Stimulated activated naive CD4-positive, alpha-beta T cell (primary cell): ENCODE data around the gene SNAI1.
"Not testable (repeated sequence)": the region's sequence is repeated elsewhere in the genome, so short reads cannot be mapped to it uniquely, and the experiment has no call there.

Source experiments
- DNase-seq, 6 experiments: peaks; one replicate each; lab custom pipeline; 2025; lab: John Stamatoyannopoulos, UW

The SNAI1 gene

GRCh38 chr20:49987015-49987867, 4.5 kb downstream of the SNAI1 start:
- DNase-seq, result no peak

DNA sequence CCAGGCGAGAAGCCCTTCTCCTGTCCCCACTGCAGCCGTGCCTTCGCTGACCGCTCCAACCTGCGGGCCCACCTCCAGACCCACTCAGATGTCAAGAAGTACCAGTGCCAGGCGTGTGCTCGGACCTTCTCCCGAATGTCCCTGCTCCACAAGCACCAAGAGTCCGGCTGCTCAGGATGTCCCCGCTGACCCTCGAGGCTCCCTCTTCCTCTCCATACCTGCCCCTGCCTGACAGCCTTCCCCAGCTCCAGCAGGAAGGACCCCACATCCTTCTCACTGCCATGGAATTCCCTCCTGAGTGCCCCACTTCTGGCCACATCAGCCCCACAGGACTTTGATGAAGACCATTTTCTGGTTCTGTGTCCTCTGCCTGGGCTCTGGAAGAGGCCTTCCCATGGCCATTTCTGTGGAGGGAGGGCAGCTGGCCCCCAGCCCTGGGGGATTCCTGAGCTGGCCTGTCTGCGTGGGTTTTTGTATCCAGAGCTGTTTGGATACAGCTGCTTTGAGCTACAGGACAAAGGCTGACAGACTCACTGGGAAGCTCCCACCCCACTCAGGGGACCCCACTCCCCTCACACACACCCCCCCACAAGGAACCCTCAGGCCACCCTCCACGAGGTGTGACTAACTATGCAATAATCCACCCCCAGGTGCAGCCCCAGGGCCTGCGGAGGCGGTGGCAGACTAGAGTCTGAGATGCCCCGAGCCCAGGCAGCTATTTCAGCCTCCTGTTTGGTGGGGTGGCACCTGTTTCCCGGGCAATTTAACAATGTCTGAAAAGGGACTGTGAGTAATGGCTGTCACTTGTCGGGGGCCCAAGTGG, 5.3 kb downstream of the SNAI1 start:
- DNase-seq, result no peak

- DNase-seq, result no peak
These were observed 6.7 kb downstream of the SNAI1 start for GRCh38 chr20:49989234-49990065.

DNA sequence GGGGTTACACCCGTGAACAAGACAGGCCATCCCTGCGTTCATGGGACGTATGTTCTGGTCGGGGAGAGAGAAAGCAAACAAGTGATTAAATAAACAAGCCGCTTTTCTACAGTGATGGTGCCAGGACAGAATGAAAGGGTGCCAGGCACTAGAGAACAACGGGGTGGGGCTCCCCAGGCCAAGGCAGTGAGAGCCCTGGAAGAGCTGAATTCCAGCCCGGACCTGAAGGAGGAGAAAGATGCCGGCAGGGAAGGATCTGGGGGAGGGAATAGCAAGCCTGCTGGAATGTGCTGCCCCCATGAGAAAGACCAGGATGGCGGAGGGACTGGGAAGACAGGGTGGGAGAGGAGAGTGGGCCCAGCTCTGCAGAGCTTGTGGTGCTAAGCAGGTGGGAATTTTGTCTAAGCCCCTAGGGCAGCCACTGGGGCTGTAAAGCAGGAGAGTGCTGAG, 7.5 kb downstream of the SNAI1 start:
- DNase-seq, result no peak

DNA sequence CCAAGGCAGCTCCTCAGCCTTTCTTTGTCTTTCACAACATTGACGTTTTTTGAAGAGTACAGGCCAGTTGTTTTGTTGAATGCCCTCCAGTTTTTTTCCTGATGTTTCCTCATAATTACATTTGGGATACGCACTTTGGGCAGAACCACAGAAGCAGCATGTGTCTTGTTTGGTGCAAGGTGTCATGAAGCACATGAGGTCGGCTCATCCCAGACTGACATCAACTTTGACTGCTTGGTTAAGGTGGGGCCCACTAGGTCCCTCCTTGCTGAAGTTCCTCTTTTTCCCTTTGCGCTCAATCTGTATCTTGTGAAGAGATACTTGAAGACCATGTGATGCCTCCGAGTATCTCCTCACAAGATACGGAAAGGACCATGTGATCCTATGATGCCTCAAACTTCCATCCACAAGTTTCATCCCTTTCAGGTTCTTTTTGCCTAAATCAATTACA, 10.5 kb downstream of the SNAI1 start:
- no peak for DNase-seq

- no peak for DNase-seq
These were observed 12.8 kb downstream of the SNAI1 start for GRCh38 chr20:49995586-49995985.

- not testable (repeated sequence) for DNase-seq
These were observed 15.9 kb downstream of the SNAI1 start for GRCh38 chr20:49998478-49999188.

GRCh38 chr20:49999329-49999728, 16.5 kb downstream of the SNAI1 start:
- no peak for DNase-seq

- not testable (repeated sequence) for DNase-seq
These were observed 17.9 kb downstream of the SNAI1 start for GRCh38 chr20:50000548-50001222.

GRCh38 chr20:50001784-50002311, 19.1 kb downstream of the SNAI1 start:
- DNase-seq, result no peak

DNA sequence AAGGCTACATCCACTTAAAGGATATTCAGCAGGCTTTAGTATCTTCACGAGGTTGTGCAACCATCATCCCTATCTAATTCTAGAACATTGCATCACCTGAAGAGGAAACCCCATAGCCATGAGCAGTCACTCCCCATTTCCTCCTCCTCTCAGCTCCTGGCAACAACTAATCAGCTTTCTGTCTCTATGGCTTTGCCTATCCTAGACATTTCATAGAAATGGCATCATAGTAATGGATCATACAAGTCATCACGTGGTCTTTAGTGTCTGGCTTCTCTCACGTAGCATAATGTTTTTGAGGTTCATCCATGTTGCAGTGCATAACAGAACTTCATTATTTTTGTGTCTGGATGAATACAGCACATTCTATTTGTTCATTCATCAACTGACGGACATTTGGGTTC, 20.5 kb downstream of the SNAI1 start:
- DNase-seq, result no peak

GRCh38 chr20:50004229-50004628, 21.4 kb downstream of the SNAI1 start:
- no peak for DNase-seq

DNA sequence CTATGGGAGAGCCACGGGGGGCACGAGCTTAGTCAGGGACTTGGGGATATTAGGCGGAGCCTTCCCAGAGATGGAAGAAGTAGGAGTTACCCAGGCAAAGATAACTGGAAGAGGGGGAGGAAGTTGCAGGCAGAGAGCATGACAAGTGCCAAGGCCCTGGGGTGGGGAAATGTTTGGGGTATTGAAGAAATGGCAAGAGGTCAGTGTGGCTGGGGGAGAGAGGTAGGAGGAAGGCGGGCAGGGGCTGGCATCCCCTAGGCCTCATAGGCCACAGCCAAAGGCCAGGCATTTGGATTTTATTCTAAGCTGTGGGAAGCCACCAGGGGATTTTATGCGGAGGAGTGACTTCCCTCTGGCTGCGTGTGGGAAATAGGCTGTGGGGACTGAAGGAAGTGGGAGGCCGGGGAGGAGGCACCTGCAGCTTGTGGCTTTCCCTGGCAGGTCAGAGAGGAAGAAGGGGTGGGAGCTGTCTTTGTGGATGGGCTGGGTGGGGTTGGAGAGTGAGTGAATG, 22.7 kb downstream of the SNAI1 start:
- no peak for DNase-seq

DNA sequence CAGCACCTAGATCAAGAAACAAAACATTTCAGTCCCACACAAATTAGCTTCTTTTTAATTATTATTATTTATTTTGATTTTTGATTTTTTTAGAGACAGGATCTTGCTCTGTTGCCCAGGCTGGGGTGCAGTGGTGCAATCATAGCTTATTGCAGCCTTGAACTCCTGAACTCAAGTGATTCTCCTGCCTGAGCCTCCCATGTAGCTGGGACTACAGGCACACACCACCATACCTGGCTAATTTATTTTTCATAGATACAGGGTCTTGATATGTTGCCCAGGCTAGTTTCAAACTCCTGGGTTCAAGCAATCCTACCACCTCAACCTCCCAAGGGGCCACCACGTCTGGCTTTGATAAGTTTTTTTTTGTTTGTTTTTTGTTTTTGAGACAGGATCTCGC, 24.6 kb downstream of the SNAI1 start:
- no peak for DNase-seq

GRCh38 chr20:50008007-50008406, 25.2 kb downstream of the SNAI1 start:
- DNase-seq, result no peak

GRCh38 chr20:50009521-50010454, 27.0 kb downstream of the SNAI1 start:
- no peak for DNase-seq

DNA sequence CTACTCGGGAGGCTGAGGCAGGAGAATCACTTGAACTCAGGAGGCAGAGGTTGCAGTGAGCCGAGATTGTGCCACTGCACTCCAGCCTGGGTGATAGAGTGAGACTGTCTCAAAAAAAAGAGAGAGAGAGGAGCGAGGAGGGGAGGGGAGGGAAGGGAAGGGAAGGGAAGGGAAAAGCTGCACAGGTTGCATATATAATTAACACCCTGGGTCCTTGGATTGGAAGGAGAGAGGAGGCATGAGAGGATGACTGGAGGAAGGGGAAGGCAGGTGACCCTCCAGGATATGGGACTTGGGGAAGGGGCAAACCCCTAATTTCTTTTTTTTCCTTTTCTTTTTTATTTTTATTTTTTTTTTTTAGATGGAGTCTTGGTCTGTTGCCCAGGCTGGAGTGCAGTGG, 28.8 kb downstream of the SNAI1 start:
- not testable (repeated sequence) for DNase-seq

GRCh38 chr20:50012282-50013263, 29.8 kb downstream of the SNAI1 start:
- DNase-seq, result no peak
